KOPT-K1 (cell line): ENCODE results near the gene WTAP.

Experiments used
- H3K27ac ChIP-seq: fragments of 200-600 bp; sonication (generic); 2 replicates; pipeline ENCODE4 v1.5.1; 2016; ENCODE audit warnings: antibody characterized with exemption, mild to moderate bottlenecking, low read depth, low read length; ENCODE audit not compliant: poor library complexity, severe bottlenecking
- H3K36me3 ChIP-seq: fragments of 200-600 bp; sonication (generic); 2 replicates; pipeline ENCODE4 v1.5.1; 2017; ENCODE audit warnings: antibody characterized with exemption, mild to moderate bottlenecking, low read length, moderate library complexity; ENCODE audit not compliant: insufficient read depth
- H3K9me3 ChIP-seq: fragments of 200-600 bp; sonication (generic); 2 replicates; pipeline ENCODE4 v1.5.1; 2017; ENCODE audit warnings: antibody characterized with exemption, low read length, mild to moderate bottlenecking; ENCODE audit not compliant: insufficient read depth, poor library complexity, severe bottlenecking

The WTAP gene

DNA sequence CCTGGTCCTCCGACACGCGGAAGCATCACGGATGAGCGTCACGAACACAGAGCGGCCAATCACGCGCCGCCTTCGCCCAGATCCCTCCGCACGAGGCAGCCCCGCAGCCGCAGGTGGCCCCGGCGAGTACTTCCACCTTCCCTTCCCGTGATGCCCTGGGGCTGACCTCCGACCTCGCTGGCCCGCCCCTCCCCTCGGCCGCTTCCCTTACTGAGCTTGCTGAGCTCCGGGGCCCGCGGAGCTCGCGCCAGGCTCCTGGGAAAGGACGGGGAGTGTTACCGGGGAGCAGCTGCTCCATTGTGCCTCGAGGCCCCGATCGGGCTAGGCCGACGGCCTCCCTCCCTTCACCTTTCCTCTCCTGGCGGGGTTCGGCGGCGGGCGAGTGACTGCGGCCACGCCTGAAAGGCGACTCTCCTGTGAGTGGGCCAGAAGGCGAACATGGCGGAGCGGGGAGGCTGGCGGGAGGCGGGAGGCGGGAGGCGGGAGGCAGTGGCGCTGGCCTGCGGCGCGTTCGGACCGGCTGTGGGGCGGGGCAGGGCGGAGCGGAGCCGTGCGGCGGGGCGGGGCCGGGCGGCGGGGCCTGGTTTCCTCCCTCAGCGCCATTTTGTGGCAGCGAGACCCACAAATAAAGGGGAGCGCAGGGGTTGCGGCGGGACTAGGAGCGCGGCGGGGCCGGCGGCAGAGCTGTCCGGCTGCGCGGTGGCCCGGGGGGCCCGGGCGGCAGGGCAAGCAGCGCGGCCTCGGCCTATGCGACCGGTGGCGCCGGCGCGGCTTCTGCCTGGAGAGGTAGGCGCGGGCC, at the start of gene WTAP:
Gene WTAP (plus strand): TSS at position 589 of the 799 bp plus-strand sequence. CDS start 8,760 bp downstream, outside the sequence.
- Histone ChIP-seq H3K9me3 (no peaks in the 10 kb centered on the region), H3K36me3 (peaks cover 52% of the 10 kb centered on the region), H3K27ac (peak within 1 kb of the TSS; percentile 97)

DNA sequence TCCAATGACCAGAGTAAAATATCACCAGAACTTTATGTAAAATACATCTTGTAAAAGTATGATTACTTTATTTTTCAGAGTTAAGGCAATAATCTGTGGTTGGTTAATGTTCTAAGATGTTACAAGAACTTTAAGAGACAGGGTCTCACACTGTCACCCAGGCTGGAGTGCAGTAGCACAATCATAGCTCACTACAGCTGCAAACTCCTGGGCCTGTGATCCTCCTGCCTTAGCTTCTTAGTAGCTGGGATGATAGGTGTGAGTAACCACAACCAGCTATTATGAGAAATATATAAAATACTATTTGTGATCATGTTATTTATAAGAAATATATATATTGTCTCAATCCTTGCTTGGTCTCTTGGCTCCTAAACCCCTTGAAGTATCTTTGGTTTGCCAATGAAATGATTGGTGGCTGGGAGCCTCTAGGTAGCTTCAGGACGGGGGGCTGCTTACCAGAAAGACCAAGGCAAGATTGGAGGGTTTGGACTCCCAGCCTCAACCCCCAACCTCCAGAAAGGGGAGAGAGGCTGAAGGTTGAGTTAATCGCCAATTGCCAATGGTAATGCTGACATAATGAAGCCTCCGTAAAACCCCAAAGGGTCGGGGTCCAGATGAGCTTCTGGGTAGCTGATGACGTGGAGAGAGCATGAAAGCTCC, 49.7 kb upstream of the WTAP start:
- Histone ChIP-seq H3K9me3 (no peaks in the 10 kb centered on the region), H3K36me3 (peaks cover 50% of the 10 kb centered on the region), H3K27ac (no peak overlapping the region)

- H3K27ac ChIP-seq, result no peak overlapping the region
- no peaks in the 10 kb centered on the region for H3K9me3 ChIP-seq
- peaks cover 60% of the 10 kb centered on the region for H3K36me3 ChIP-seq
Measured at GRCh38 chr6:159678574-159678973, 48.7 kb upstream of the WTAP start.

DNA sequence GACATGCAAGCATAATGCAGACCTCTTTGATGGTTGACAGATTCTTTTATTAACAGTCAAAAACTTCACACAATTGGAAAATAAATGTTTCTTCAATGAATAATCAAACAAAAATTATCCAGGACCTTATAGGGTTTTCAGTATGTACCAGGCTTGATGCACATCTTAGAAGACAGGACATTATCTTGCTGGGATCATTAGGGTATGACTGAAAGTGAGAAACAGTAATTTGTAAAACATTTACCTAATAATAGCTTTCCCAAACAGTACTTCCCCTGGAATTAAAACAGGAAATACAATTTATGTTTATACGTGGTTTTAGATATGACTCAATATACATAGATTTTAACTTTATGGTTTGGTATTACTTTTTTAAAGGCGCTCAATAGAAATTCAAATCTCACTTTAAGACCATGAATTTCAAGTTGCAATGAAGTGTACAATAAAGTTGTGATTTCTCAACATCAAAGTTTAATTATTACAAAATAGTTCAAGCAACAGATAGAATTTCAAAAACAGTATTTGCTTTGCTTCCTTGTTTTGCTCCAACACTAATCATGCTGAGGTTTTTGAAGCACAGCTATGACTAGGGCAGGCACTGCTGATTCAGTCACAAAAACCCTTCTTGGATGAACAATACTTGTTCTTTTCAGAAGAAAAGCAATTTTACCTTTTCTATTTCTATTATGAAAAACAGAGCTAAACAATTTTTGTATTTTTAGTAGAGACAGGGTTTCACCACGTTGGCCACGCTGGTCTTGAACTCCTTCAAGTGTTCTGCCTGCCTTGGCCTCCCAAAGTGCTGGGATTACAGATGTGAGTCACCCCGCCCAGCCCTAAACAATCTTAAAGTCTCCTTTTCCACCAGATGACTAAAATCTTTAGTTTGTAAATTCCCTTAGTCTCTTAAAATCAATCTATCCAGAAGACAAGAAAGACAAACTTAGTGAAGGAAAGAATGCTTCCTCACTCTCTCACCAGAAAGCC, 47.9 kb upstream of the WTAP start:
- Histone ChIP-seq H3K9me3 (no peaks in the 10 kb centered on the region), H3K27ac (no peak overlapping the region), H3K36me3 (peaks cover 68% of the 10 kb centered on the region)

- no peaks in the 10 kb centered on the region for H3K9me3 ChIP-seq
- no peak overlapping the region for H3K27ac ChIP-seq
- H3K36me3 ChIP-seq, result peaks cover 75% of the 10 kb centered on the region
Measured at GRCh38 chr6:159680104-159680503, 47.2 kb upstream of the WTAP start.

DNA sequence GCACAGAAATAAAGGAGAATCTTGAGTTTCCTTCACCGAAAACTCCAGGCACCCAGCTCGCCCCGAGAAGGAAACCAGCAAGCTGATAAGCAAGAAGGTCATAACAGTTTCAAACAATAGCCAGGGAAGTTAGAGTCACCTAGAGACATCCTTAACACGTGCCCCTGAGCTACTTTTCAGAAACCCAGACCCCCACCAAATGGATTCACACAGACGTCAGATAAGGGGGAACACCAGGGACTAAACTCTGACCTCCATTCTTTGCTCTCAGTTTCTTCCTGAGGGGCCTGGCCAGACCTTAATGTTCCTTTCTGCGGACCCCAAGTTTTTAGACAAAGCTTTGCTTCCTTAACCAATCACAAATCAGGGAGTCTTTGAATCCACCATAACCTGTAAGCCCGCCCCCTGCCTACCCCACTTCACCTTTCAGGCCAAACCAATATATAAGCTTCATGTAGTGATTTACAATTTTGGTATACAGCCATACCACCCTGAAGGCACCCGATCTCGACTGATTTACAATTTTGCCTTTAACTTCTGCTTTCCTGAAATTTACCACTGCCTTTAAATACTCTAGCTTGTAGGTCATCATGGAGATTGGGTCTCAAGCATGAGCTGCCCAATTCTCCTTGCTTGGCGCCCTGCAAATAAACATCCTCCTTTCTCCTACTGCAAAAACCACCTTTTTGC, 46.0 kb upstream of the WTAP start:
- H3K27ac ChIP-seq, result no peak overlapping the region
- no peaks in the 10 kb centered on the region for H3K9me3 ChIP-seq
- peaks cover 87% of the 10 kb centered on the region for H3K36me3 ChIP-seq

- no peak overlapping the region for H3K27ac ChIP-seq
- peaks cover 94% of the 10 kb centered on the region for H3K36me3 ChIP-seq
Measured at GRCh38 chr6:159682295-159682694, 45.0 kb upstream of the WTAP start.

DNA sequence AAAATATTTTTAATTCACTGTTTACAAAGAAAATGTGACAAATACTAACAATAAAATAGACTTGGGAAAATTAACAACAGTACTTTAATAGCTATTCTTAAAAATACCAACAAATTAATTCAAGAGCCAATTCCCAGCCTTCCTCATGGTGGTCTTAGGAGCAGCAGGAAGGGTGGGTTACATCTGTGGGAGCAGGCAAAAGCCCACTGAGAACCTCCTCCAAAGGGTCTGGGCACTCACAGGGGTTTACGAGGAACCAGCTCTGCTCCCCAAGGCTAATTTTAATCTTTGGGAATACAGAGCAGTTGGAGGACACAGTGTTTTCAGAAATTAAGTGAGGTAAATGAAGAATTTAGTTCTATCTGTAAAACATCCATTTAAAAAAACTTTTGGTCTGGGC, 44.5 kb upstream of the WTAP start:
- peaks cover 96% of the 10 kb centered on the region for H3K36me3 ChIP-seq
- no peaks in the 10 kb centered on the region for H3K9me3 ChIP-seq
- no peak overlapping the region for H3K27ac ChIP-seq

More at GRCh38 chr6:159682295-159682694, 45.0 kb upstream of the WTAP start:
- no peaks in the 10 kb centered on the region for H3K9me3 ChIP-seq

DNA sequence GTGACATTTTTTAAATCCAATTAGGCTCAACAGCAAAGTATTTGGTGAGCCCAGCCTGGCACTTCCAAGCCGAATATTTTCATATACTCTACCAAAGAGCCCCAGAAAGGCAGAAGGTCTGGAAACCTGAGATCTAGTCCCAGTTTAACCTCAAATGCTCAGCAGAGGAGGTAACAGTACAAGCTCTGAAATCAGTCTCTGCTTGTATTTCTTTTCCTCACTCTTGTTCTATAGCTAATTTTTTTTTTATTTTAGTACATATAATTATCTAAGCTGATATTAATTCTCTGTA, 43.3 kb upstream of the WTAP start:
- H3K27ac ChIP-seq, result no peak overlapping the region
- no peaks in the 10 kb centered on the region for H3K9me3 ChIP-seq
- peaks cover 98% of the 10 kb centered on the region for H3K36me3 ChIP-seq

DNA sequence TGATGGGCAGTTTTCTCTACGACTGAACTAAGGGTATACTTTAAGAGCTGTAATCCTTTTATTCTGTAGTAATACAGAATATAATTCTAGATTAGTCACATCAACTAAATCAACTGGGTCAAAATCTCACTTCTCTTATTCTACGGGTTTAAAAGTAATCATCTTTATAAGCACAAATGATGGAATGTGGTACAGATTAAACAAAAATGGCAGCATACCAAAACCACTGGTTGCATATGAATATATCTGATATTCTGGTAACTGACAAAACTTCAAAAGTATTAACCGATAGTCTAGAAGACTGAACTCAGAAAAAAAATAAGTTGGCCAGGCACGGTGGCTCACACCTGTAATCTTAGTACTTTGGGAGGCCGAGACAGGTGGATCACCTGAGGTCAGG, 41.3 kb upstream of the WTAP start:
- H3K27ac ChIP-seq, result no peak overlapping the region
- H3K9me3 ChIP-seq, result no peaks in the 10 kb centered on the region
- peaks cover 94% of the 10 kb centered on the region for H3K36me3 ChIP-seq

DNA sequence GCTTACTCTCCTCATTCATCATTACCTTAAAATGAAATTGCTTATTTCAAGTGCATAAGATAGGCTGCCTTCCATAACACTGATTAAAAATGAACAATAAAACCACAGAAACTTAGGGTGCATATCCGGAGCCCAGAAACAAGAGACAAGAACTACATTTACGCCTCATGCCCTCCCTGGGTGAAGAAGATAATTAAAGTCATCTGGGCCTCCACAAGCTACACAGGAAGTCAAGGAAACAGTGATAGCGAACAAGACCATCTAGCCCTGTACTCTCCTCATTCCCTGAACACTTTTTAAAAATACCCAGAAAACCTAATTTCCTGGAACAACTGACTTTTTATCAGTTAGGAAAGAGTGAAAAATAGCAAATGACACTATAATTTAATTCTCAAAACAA, 40.6 kb upstream of the WTAP start:
- Histone ChIP-seq H3K27ac (no peak overlapping the region), H3K9me3 (no peaks in the 10 kb centered on the region), H3K36me3 (peaks cover 88% of the 10 kb centered on the region)

DNA sequence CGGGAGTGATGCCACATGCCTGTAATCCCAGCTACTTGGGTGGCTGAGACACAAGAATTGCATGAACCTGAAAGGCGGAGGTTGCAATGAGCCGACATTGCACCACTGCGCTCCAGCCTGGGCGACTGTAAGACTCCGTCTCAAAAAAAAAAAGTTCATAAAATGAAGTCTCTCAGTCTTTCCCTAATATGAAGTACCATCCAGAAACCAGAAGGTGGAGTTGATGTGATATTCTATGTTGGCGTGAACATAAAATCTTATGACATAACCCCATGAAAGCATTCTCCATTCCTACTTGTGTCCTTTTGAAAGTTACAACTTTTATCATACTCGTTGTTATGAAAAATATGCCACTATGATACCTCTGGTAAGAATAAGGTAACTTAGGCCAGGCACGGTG, 40.0 kb upstream of the WTAP start:
- H3K9me3 ChIP-seq, result no peaks in the 10 kb centered on the region
- H3K27ac ChIP-seq, result no peak overlapping the region
- H3K36me3 ChIP-seq, result peaks cover 81% of the 10 kb centered on the region

DNA sequence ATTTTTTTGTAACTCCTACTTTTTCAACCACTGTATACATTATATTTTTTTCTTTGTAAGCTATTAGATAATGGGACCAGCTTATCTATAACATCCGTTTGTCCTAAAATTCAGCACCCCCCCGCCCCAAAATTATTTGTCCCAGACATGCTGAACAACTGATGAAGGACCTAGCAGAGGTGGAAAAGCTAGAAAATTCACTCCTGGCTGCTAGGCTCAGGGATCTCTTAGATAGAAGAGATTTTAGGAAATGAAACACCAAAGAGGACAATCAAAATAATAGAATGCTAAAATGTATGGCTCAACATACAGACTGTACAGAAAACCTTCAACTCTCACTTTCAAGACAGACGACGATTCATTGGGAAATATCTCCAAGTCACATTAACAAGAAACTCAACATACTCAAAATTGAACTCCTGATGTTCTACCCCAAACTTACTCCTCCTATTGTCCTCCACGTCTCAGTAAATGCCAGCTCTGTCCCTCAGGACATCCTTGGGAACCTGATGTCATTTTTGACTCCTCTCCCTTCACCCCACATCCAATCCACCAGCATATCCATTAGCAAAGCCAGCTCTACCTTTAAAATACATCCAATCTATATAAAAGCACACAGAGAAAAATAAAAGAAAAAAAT, 38.9 kb upstream of the WTAP start:
- Histone ChIP-seq H3K9me3 (no peaks in the 10 kb centered on the region), H3K36me3 (peaks cover 71% of the 10 kb centered on the region), H3K27ac (no peak overlapping the region)

GRCh38 chr6:159689001-159689400, 38.3 kb upstream of the WTAP start:
- Histone ChIP-seq H3K36me3 (peaks cover 65% of the 10 kb centered on the region), H3K9me3 (no peaks in the 10 kb centered on the region), H3K27ac (no peak overlapping the region)
